IMR-90 (cell line): Measurements from ENCODE around the gene DHRS12. TPM values are rescaled to one million over a fixed set of nuclear protein-coding genes. Genes with fewer than 3 reads are reported as not detected.

Source experiments
- ATAC-seq: fragments of 200-7000 bp; cut with Tn5 transposase; 2 replicates; pipeline ENCODE4 v1.9.1; 2020; ENCODE audit warnings: low read depth, mild to moderate bottlenecking, moderate library complexity
- BruUV-seq: library from RNA; stranded (reverse); fragments of 400-500 nt; replicated peaks from 2 replicates; lab custom pipeline; 2021; lab: Mats Ljungman, UMichigan
- CTCF ChIA-PET: fragments of 300-600 bp; formaldehyde crosslinking; extraction: SDS; loops from one replicate; lab custom pipeline; 2021; ENCODE audit warnings: antibody characterized with exemption; lab: Yijun Ruan, JAX
- POLR2A ChIA-PET: fragments of 300-600 bp; sonication (Branson Sonifier 250); formaldehyde crosslinking; loops from one replicate; lab custom pipeline; 2022; ENCODE audit warnings: antibody characterized with exemption; ENCODE audit not compliant: unreplicated experiment; lab: Charles Lee
- DNase-seq: peaks from one replicate; pipeline ENCODE4 v3.0.0; 2013
- H2AFZ ChIP-seq: replicated peaks from 2 replicates; pipeline ENCODE3; 2013; ENCODE audit warnings: low read length, mild to moderate bottlenecking; ENCODE audit not compliant: poor library complexity
- H2AK5ac ChIP-seq: 2 replicates; pipeline ENCODE4 v1.6.1; 2013; ENCODE audit warnings: low read depth, low read length, inconsistent platforms
- H2AK9ac ChIP-seq: replicated peaks from 2 replicates; pipeline ENCODE3; 2013; ENCODE audit warnings: mild to moderate bottlenecking, low read depth, low read length, moderate library complexity; ENCODE audit not compliant: poor library complexity
- H2BK120ac ChIP-seq: 2 replicates; pipeline ENCODE4 v1.6.1; 2013; ENCODE audit warnings: low read depth, low read length, inconsistent platforms
- H2BK15ac ChIP-seq: 3 replicates; pipeline ENCODE4 v1.6.1; 2013; ENCODE audit warnings: low read depth, low read length, inconsistent platforms
- H2BK20ac ChIP-seq: 2 replicates; pipeline ENCODE4 v1.6.1; 2013; ENCODE audit warnings: low read depth, mild to moderate bottlenecking, inconsistent platforms, low read length, moderate library complexity
- H2BK5ac ChIP-seq: 2 replicates; pipeline ENCODE4 v1.6.1; 2013; ENCODE audit warnings: mild to moderate bottlenecking, low read depth, low read length, inconsistent platforms; ENCODE audit not compliant: poor library complexity, severe bottlenecking
- H3K14ac ChIP-seq: replicated peaks from 2 replicates; pipeline ENCODE4 v1.6.1; 2013; ENCODE audit warnings: low read depth, low read length, inconsistent platforms
- H3K18ac ChIP-seq: 2 replicates; pipeline ENCODE4 v1.6.1; 2013; ENCODE audit warnings: low read depth, low read length, control low read depth
- H3K23ac ChIP-seq: 2 replicates; pipeline ENCODE4 v1.6.1; 2013; ENCODE audit warnings: low read depth, low read length, inconsistent platforms
- H3K27ac ChIP-seq: 2 replicates; pipeline ENCODE4 v1.5.1; 2013; ENCODE audit warnings: mild to moderate bottlenecking, control low read depth, low read length; ENCODE audit not compliant: insufficient read depth
- H3K27me3 ChIP-seq: 2 replicates; pipeline ENCODE4 v1.6.1; 2013; ENCODE audit warnings: low read length; ENCODE audit not compliant: control insufficient read depth, insufficient read depth
- H3K36me3 ChIP-seq: 2 replicates; pipeline ENCODE4 v1.6.1; 2013; ENCODE audit warnings: low read length, mixed read lengths; ENCODE audit not compliant: control insufficient read depth, insufficient read depth
- H3K4ac ChIP-seq: 2 replicates; pipeline ENCODE4 v1.6.1; 2013; ENCODE audit warnings: low read depth, low read length, inconsistent platforms
- H3K4me1 ChIP-seq: 2 replicates; pipeline ENCODE4 v1.6.1; 2013; ENCODE audit warnings: low read length, mixed read lengths; ENCODE audit not compliant: control insufficient read depth, insufficient read depth
- H3K4me2 ChIP-seq: 2 replicates; pipeline ENCODE4 v1.6.1; 2013; ENCODE audit warnings: low read depth, mild to moderate bottlenecking, control low read depth, low read length, moderate library complexity
- H3K4me3 ChIP-seq: 2 replicates; pipeline ENCODE4 v1.5.1; 2013; ENCODE audit warnings: low read depth, mild to moderate bottlenecking, control low read depth, low read length, moderate library complexity; ENCODE audit not compliant: insufficient read depth
- H3K56ac ChIP-seq: 2 replicates; pipeline ENCODE4 v1.6.1; 2013; ENCODE audit warnings: low read length, inconsistent platforms; ENCODE audit not compliant: insufficient read depth; ENCODE audit errors: extremely low read depth
- H3K79me1 ChIP-seq, 2 experiments: 2 replicates each; pipeline ENCODE4 v1.6.1; 2013; ENCODE audit warnings: low read length in 2 of 2, inconsistent platforms in 1 of 2, low read depth in 1 of 2
- H3K9ac ChIP-seq: 2 replicates; pipeline ENCODE4 v1.6.1; 2013; ENCODE audit warnings: low read depth, low read length, control low read depth
- H3K9me1 ChIP-seq: 2 replicates; pipeline ENCODE4 v1.6.1; 2013; ENCODE audit warnings: low read length, inconsistent platforms; ENCODE audit not compliant: insufficient read depth
- H3K9me3 ChIP-seq: 2 replicates; pipeline ENCODE4 v1.6.1; 2013; ENCODE audit warnings: low read length; ENCODE audit not compliant: control insufficient read depth, insufficient read depth
- H4K20me1 ChIP-seq: 2 replicates; pipeline ENCODE4 v1.6.1; 2013; ENCODE audit warnings: low read length, inconsistent platforms; ENCODE audit not compliant: insufficient read depth
- H4K5ac ChIP-seq: 2 replicates; pipeline ENCODE4 v1.6.1; 2013; ENCODE audit warnings: mild to moderate bottlenecking, low read depth, low read length, control low read depth
- H4K8ac ChIP-seq, 2 experiments: 2 replicates each; pipeline ENCODE4 v1.6.1; 2013; ENCODE audit warnings: low read depth in 2 of 2, low read length in 2 of 2, control low read depth in 1 of 2, inconsistent platforms in 1 of 2
- H4K91ac ChIP-seq: 2 replicates; pipeline ENCODE4 v1.6.1; 2013; ENCODE audit warnings: low read depth, low read length, inconsistent platforms; ENCODE audit not compliant: insufficient read depth
- BHLHE40 ChIP-seq: fragments of 150-350 bp; IDR thresholded peaks from 2 replicates; pipeline ENCODE4 v1.6.1; 2016; ENCODE audit warnings: mild to moderate bottlenecking, low read depth, low read length
- CEBPB ChIP-seq: IDR thresholded peaks from 2 replicates; pipeline ENCODE4 v1.6.1; 2012; ENCODE audit warnings: low read depth, low read length, improper control_type of control experiment
- CHD1 ChIP-seq: IDR thresholded peaks from 2 replicates; pipeline ENCODE4 v1.6.1; 2012; ENCODE audit warnings: low read depth, low read length, improper control_type of control experiment
- CTCF ChIP-seq: conservative IDR thresholded peaks from 2 replicates; pipeline ENCODE4 v1.5.1; 2012; ENCODE audit warnings: mild to moderate bottlenecking, low read depth, low read length, improper control_type of control experiment
- ELK1 ChIP-seq: fragments of 150-350 bp; IDR thresholded peaks from 2 replicates; pipeline ENCODE4 v1.6.1; 2016; ENCODE audit warnings: low read depth, mild to moderate bottlenecking, low read length, moderate library complexity, borderline replicate concordance
- FOS ChIP-seq: fragments of 150-350 bp; IDR thresholded peaks from 2 replicates; pipeline ENCODE4 v1.6.1; 2016; ENCODE audit warnings: low read depth, low read length
- MAFK ChIP-seq: IDR thresholded peaks from 2 replicates; pipeline ENCODE4 v1.6.1; 2012; ENCODE audit warnings: low read depth, low read length, improper control_type of control experiment
- MAZ ChIP-seq: IDR thresholded peaks from 2 replicates; pipeline ENCODE4 v1.6.1; 2012; ENCODE audit warnings: low read depth, mild to moderate bottlenecking, low read length, improper control_type of control experiment, moderate library complexity, borderline replicate concordance
- MXI1 ChIP-seq: IDR thresholded peaks from 2 replicates; pipeline ENCODE4 v1.6.1; 2012; ENCODE audit warnings: low read depth, mild to moderate bottlenecking, low read length, moderate library complexity, borderline replicate concordance
- NFE2L2 ChIP-seq: fragments of 150-350 bp; IDR thresholded peaks from 2 replicates; pipeline ENCODE4 v1.6.1; 2016; ENCODE audit warnings: low read depth, mild to moderate bottlenecking, low read length
- POLR2A ChIP-seq: IDR thresholded peaks from 2 replicates; pipeline ENCODE4 v1.6.1; 2012; ENCODE audit warnings: mild to moderate bottlenecking, low read depth, low read length
- RAD21 ChIP-seq: IDR thresholded peaks from 2 replicates; pipeline ENCODE4 v1.6.1; 2012; ENCODE audit warnings: low read length, improper control_type of control experiment
- RCOR1 ChIP-seq: IDR thresholded peaks from 2 replicates; pipeline ENCODE4 v1.6.1; 2012; ENCODE audit warnings: mild to moderate bottlenecking, low read length, improper control_type of control experiment; ENCODE audit not compliant: insufficient replicate concordance
- RFX5 ChIP-seq: IDR thresholded peaks from 2 replicates; pipeline ENCODE4 v1.8.0; 2012; ENCODE audit warnings: low read depth, mild to moderate bottlenecking, low read length, moderate library complexity
- SMC3 ChIP-seq: fragments of 150-350 bp; IDR thresholded peaks from 2 replicates; pipeline ENCODE4 v1.6.1; 2016; ENCODE audit warnings: low read depth, mild to moderate bottlenecking, antibody characterized with exemption, low read length, moderate library complexity
- WGBS, 2 experiments: methylation state at CpG; one replicate each; pipeline versions ENCODE4 v1.1.5 to v1.1.7; 2013; ENCODE audit warnings: missing lambda C conversion rate in 2 of 2; ENCODE audit not compliant: insufficient read length in 1 of 2; ENCODE audit errors: extremely low coverage in 2 of 2; 5-methylcytosine and 5-hydroxymethylcytosine counted together
- dilution Hi-C: fragments of 300-500 bp; cut with HindIII; formaldehyde crosslinking; loops from one replicate; pipeline ENCODE4 v1.14.3; 2018; ENCODE audit warnings: low sequenced_read_pairs; ENCODE audit not compliant: unreplicated experiment
- in situ Hi-C: fragments of 300-500 bp; cut with MboI; formaldehyde crosslinking; loops from 3 replicates; pipeline ENCODE4 v1.14.3; 2019; ENCODE audit warnings: low sequenced_read_pairs, inconsistent platforms, mixed read lengths
- intact Hi-C: fragments of 100-400 bp; cut with micrococcal nuclease; formaldehyde crosslinking; loops from 2 replicates; pipeline ENCODE4 v1.10.0; 2022
- polyA plus RNA-seq, 3 experiments: library from polyadenylated mRNA; depleted of rRNA; stranded (reverse); fragments of >200 nt; gene quantifications; 2 replicates each; pipeline ENCODE4 v1.2.3, GENCODE V29; 2012; ENCODE audit warnings: low replicate concordance in 1 of 3
- total RNA-seq: library from RNA; depleted of rRNA; stranded (reverse); fragments of >200 nt; gene quantifications from 2 replicates; pipeline ENCODE4 v1.2.3, GENCODE V29; 2012
- TF ChIP-seq, protein P1 (sequence below): fragments of 150-350 bp; IDR thresholded peaks from 2 replicates; pipeline ENCODE4 v1.6.1; 2017; ENCODE audit warnings: mild to moderate bottlenecking, antibody characterized with exemption, low read length, low read depth

The DHRS12 gene
- total and polyA plus RNA-seq, 2 of the 4 experiments (the other 2 are of a cell fraction): 1.3 to 1.6 TPM

DNA sequence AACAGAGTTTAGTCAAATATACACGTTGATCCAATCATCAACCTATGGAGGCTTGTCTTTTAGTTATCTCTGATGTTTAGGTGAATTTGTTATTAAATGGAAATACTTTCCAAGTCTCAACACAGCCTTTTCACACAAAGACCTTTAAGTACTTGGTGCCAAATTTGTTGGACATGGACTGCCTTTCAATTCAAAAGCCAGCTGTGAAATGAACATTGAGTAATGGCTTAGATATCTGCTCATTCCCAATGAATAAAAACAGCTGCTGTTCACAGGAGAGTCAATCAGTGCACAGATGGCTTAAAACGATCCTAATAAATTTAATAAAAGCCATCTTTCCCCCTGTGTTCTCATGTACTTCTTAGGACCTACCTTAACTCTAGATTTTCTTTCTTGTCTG lies 19.9 kb upstream of the DHRS12 start:
- Histone ChIP-seq H2AK9ac (no peak overlapping the region), H3K9ac (no peak overlapping the region), H3K79me1 (no peaks in the 10 kb centered on the region), H3K56ac (no peak overlapping the region), H3K4me2 (no peak overlapping the region), H3K27ac (no peak overlapping the region), H3K4ac (no peak overlapping the region), H3K4me1 (no peaks in the 10 kb centered on the region), H3K23ac (no peak overlapping the region), H4K20me1 (no peaks in the 10 kb centered on the region), H2BK20ac (no peak overlapping the region), H2AFZ (no peak overlapping the region), H3K18ac (no peak overlapping the region), H2BK5ac (no peak overlapping the region), H3K14ac (no peak overlapping the region), H3K36me3 (no peaks in the 10 kb centered on the region), H4K5ac (no peak overlapping the region), H3K4me3 (no peak overlapping the region), H2BK120ac (no peak overlapping the region), H4K8ac (no peak overlapping the region), H3K9me1 (no peaks in the 10 kb centered on the region), H2BK15ac (no peak overlapping the region), H3K9me3 (no peaks in the 10 kb centered on the region), H2AK5ac (no peak overlapping the region), H4K91ac (no peak overlapping the region), H3K27me3 (peaks cover 71% of the 10 kb centered on the region)
- ATAC-seq: no peak
- dilution Hi-C loops: no loop called here
- CTCF ChIA-PET: no interaction called here
- POLR2A ChIA-PET: no interaction called here
- DNase-seq: no peak
- intact Hi-C loops: no loop called here
- BruUV-seq: no TSS peak
- TF ChIP-seq RFX5: no peak
- no peak for TF ChIP-seq RAD21
- no peak for TF ChIP-seq POLR2A
- TF ChIP-seq, protein P1, sequence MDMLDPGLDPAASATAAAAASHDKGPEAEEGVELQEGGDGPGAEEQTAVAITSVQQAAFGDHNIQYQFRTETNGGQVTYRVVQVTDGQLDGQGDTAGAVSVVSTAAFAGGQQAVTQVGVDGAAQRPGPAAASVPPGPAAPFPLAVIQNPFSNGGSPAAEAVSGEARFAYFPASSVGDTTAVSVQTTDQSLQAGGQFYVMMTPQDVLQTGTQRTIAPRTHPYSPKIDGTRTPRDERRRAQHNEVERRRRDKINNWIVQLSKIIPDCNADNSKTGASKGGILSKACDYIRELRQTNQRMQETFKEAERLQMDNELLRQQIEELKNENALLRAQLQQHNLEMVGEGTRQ: no peak
- no peak for TF ChIP-seq CTCF
- no peak for TF ChIP-seq MAFK
- no peak for TF ChIP-seq CHD1
- no peak for TF ChIP-seq ELK1
- no peak for TF ChIP-seq MAZ
- TF ChIP-seq BHLHE40: no peak
- no peak for TF ChIP-seq MXI1
- no peak for TF ChIP-seq CEBPB
- TF ChIP-seq NFE2L2: no peak
- TF ChIP-seq SMC3: no peak
- TF ChIP-seq FOS: no peak
- TF ChIP-seq RCOR1: no peak
- in situ Hi-C loops: no loop called here
- no CpG with 5 or more reads among the region's 2 CpGs for WGBS, 2 experiments
